Fibroblast of skin of left biceps (primary cell): ENCODE data around the gene SSH3.
A peak's percentile ranks its signal among the peaks of the same experiment; 100 is the strongest.

ENCODE experiments used
- DNase-seq, 2 experiments: peaks; one replicate each; pipeline ENCODE4 v3.0.0-alpha.2; 2013; ENCODE audit warnings: low read depth in 2 of 2

SSH3 gene

GRCh38 chr11:67347964-67348749 is 44.8 kb downstream of the SSH3 start:
- DNase-seq, result peak; percentile 40 to 55

- no peak for DNase-seq
Observed at GRCh38 chr11:67349036-67349435, 45.7 kb downstream of the SSH3 start.

GRCh38 chr11:67349457-67349856 is 46.1 kb downstream of the SSH3 start:
- no peak for DNase-seq

- DNase-seq, result no peak
Observed at GRCh38 chr11:67349928-67350465, 46.7 kb downstream of the SSH3 start.

- DNase-seq, result no peak
Observed at GRCh38 chr11:67351275-67352005, 48.1 kb downstream of the SSH3 start.

GRCh38 chr11:67352546-67353316 is 49.4 kb downstream of the SSH3 start:
- no peak for DNase-seq

- peak; percentile 81 to 82 for DNase-seq
Observed at GRCh38 chr11:67353317-67354074, 50.2 kb downstream of the SSH3 start, which contains the start of gene POLD4. Gene POLD4, minus strand, starts transcription at chr11:67353546. Its CDS starts 147 bp downstream, at chr11:67353399.

GRCh38 chr11:67354075-67355022 is 51.0 kb downstream of the SSH3 start:
- no peak for DNase-seq

- no peak for DNase-seq
Observed at GRCh38 chr11:67355023-67355793, 51.9 kb downstream of the SSH3 start.

GRCh38 chr11:67355794-67356386 is 52.6 kb downstream of the SSH3 start:
- no peak for DNase-seq

- DNase-seq, result no peak
Observed at GRCh38 chr11:67356387-67356863, 53.1 kb downstream of the SSH3 start.

GRCh38 chr11:67356864-67357561 is 53.7 kb downstream of the SSH3 start:
- no peak for DNase-seq

- DNase-seq, result no peak
Observed at GRCh38 chr11:67357831-67358670, 54.7 kb downstream of the SSH3 start.
